ENCODE results near the gene TPK1.

The TPK1 gene

GRCh38 chr7:144787127-144787526, 48.7 kb downstream of the TPK1 start:
- FAIRE-seq (no peak), DNase-seq (ENCODE audit: insufficient read length, low spot score) (no peak)
- peak; percentile 53 for TF ChIP-seq CTCF (IDR thresholded peaks at IDR 0.05; ENCODE audit: insufficient read depth, missing control alignments)

GRCh38 chr7:144786522-144786921, 49.3 kb downstream of the TPK1 start:
- TF ChIP-seq CTCF (IDR thresholded peaks at IDR 0.05; ENCODE audit: insufficient read depth, missing control alignments) = peak; percentile 11
- no peak for DNase-seq (ENCODE audit: insufficient read length, low spot score)
- no peak for FAIRE-seq

GRCh38 chr7:144786079-144786478, 49.8 kb downstream of the TPK1 start:
- no peak for FAIRE-seq
- TF ChIP-seq CTCF (IDR thresholded peaks at IDR 0.05; ENCODE audit: insufficient read depth, missing control alignments) = no peak
- DNase-seq (ENCODE audit: insufficient read length, low spot score) = no peak

GRCh38 chr7:144785521-144785920, 50.3 kb downstream of the TPK1 start:
- no peak for TF ChIP-seq CTCF (IDR thresholded peaks at IDR 0.05; ENCODE audit: insufficient read depth, missing control alignments)
- DNase-seq (ENCODE audit: insufficient read length, low spot score) (no peak), FAIRE-seq (no peak)

GRCh38 chr7:144784943-144785342, 50.9 kb downstream of the TPK1 start:
- DNase-seq (ENCODE audit: insufficient read length, low spot score) (no peak), FAIRE-seq (no peak)
- no peak for TF ChIP-seq CTCF (IDR thresholded peaks at IDR 0.05; ENCODE audit: insufficient read depth, missing control alignments)

- FAIRE-seq (no peak), DNase-seq (ENCODE audit: insufficient read length, low spot score) (no peak)
- TF ChIP-seq CTCF (IDR thresholded peaks at IDR 0.05; ENCODE audit: insufficient read depth, missing control alignments) = no peak
Measured at GRCh38 chr7:144784441-144784840, 51.4 kb downstream of the TPK1 start.

- no peak for FAIRE-seq
- TF ChIP-seq CTCF (IDR thresholded peaks at IDR 0.05; ENCODE audit: insufficient read depth, missing control alignments) = no peak
- DNase-seq (ENCODE audit: insufficient read length, low spot score) = no peak
Measured at GRCh38 chr7:144782883-144783282, 53.0 kb downstream of the TPK1 start.

All from D721Med (cell line).